Esophagus muscularis mucosa (tissue), 4 donors: ENCODE data around the gene SERPINA10. TPM values are rescaled to one million over a fixed set of nuclear protein-coding genes. Genes with fewer than 3 reads are reported as not detected.
"Not testable (repeated sequence)": the region's sequence is repeated elsewhere in the genome, so short reads cannot be mapped to it uniquely, and the experiment has no call there.

Experiments
- DNase-seq: peaks from one replicate; pipeline ENCODE4 v3.0.0-alpha.2; 2017; ENCODE audit errors: extremely low spot score
- H3K27ac ChIP-seq, 4 donors: fragments of 200-600 bp; sonication (generic); replicated peaks in 1 of 4; 1 replicate in 3 of 4; 2 replicates in 1 of 4; pipeline ENCODE4 v1.5.1; 2016 to 2019; ENCODE audit warnings: mild to moderate bottlenecking in 1 of 4
- H3K27me3 ChIP-seq, 4 donors: fragments of 200-600 bp; sonication (generic); one replicate each; pipeline versions ENCODE4 v1.5.1 to v1.6.0; 2016 to 2019
- H3K36me3 ChIP-seq, 4 donors: fragments of 200-600 bp; sonication (generic); one replicate each; pipeline ENCODE4 v1.5.1; 2016 to 2019
- H3K4me1 ChIP-seq, 4 donors: fragments of 200-600 bp; sonication (generic); one replicate each; pipeline ENCODE4 v1.5.1; 2016 to 2019
- H3K4me3 ChIP-seq, 4 donors: fragments of 200-600 bp; sonication (generic); 1 replicate in 2 of 4; 2 replicates in 2 of 4; pipeline ENCODE4 v1.5.1; 2016 to 2019; ENCODE audit warnings: mild to moderate bottlenecking in 4 of 4, moderate library complexity in 1 of 4
- H3K9me3 ChIP-seq, 4 donors: fragments of 200-600 bp; sonication (generic); 1 replicate in 3 of 4; 2 replicates in 1 of 4; pipeline ENCODE4 v1.5.1; 2016 to 2019
- EP300 ChIP-seq: sonication (generic); formaldehyde crosslinking; IDR thresholded peaks from one replicate; pipeline ENCODE4 v1.6.1; 2017; ENCODE audit warnings: antibody characterized with exemption
- POLR2A ChIP-seq: fragments of 450-650 bp; IDR thresholded peaks from one replicate; pipeline ENCODE4 v1.6.1; 2017; ENCODE audit warnings: antibody characterized with exemption, moderate library complexity, mild to moderate bottlenecking, low read depth
- POLR2AphosphoS5 ChIP-seq, 2 donors: sonication (generic); formaldehyde crosslinking; IDR thresholded peaks; one replicate each; pipeline ENCODE4 v1.6.1; 2017; ENCODE audit warnings: antibody characterized with exemption in 2 of 2
- WGBS: methylation state at CpG from one replicate; pipeline ENCODE4 v1.1.5; 2018; 5-methylcytosine and 5-hydroxymethylcytosine counted together
- intact Hi-C: fragments of 100-400 bp; cut with DNase I; formaldehyde crosslinking; loops from one replicate; pipeline ENCODE4 v1.15.1; 2023
- total RNA-seq, 4 donors: library from RNA; depleted of rRNA; stranded (reverse); fragments of >200 nt; gene quantifications; one replicate each; pipeline versions ENCODE4 v1.1.0 to v1.2.1, GENCODE V29; 2016
- TF ChIP-seq, protein P1 (sequence below), 3 experiments: fragments of 200-600 bp in 2 of 3; fragments of 450-650 bp in 1 of 3; sonication (generic) in 2 of 3; IDR thresholded peaks; one replicate each; pipeline ENCODE4 v1.5.1; 2017 to 2019; ENCODE audit warnings: antibody characterized with exemption in 3 of 3, mild to moderate bottlenecking in 2 of 3, moderate library complexity in 1 of 3

The SERPINA10 gene
- total RNA-seq, 4 donors from 2014 or later, result not detected

GRCh38 chr14:94284221-94284620, 8.8 kb downstream of the SERPINA10 start:
- no peaks in the 10 kb centered on the region for H3K36me3 ChIP-seq
- WGBS, result 95% methylated on average over 2 of the region's 2 CpGs
- H3K4me1 ChIP-seq, result no peaks in the 10 kb centered on the region
- TF ChIP-seq EP300 (no peak), POLR2AphosphoS5 (IDR thresholded peaks at IDR 0.05) (no peak), POLR2A (no peak)
- TF ChIP-seq, protein P1, sequence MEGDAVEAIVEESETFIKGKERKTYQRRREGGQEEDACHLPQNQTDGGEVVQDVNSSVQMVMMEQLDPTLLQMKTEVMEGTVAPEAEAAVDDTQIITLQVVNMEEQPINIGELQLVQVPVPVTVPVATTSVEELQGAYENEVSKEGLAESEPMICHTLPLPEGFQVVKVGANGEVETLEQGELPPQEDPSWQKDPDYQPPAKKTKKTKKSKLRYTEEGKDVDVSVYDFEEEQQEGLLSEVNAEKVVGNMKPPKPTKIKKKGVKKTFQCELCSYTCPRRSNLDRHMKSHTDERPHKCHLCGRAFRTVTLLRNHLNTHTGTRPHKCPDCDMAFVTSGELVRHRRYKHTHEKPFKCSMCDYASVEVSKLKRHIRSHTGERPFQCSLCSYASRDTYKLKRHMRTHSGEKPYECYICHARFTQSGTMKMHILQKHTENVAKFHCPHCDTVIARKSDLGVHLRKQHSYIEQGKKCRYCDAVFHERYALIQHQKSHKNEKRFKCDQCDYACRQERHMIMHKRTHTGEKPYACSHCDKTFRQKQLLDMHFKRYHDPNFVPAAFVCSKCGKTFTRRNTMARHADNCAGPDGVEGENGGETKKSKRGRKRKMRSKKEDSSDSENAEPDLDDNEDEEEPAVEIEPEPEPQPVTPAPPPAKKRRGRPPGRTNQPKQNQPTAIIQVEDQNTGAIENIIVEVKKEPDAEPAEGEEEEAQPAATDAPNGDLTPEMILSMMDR (IDR thresholded peaks at IDR 0.05), result no peak
- intact Hi-C loops, result no loop called here
- no peaks in the 10 kb centered on the region for H3K9me3 ChIP-seq
- H3K27me3 ChIP-seq, result no peaks in the 10 kb centered on the region
- DNase-seq, result no peak
- H3K4me3 ChIP-seq, result no peak overlapping the region
- no peak overlapping the region for H3K27ac ChIP-seq

GRCh38 chr14:94282991-94283723, 9.9 kb downstream of the SERPINA10 start:
- H3K36me3 ChIP-seq, result no peaks in the 10 kb centered on the region
- H3K27me3 ChIP-seq, result no peaks in the 10 kb centered on the region
- no peak for DNase-seq
- H3K27ac ChIP-seq, result no peak overlapping the region
- TF ChIP-seq POLR2A, result no peak
- no peak for TF ChIP-seq POLR2AphosphoS5 (IDR thresholded peaks at IDR 0.05)
- no peak for TF ChIP-seq EP300
- TF ChIP-seq, protein P1 (IDR thresholded peaks at IDR 0.05), result no peak
- no peak overlapping the region for H3K4me3 ChIP-seq
- intact Hi-C loops, result no loop called here
- 88% methylated on average over 2 of the region's 2 CpGs for whole genome bisulfite sequencing
- no peaks in the 10 kb centered on the region for H3K9me3 ChIP-seq
- no peaks in the 10 kb centered on the region for H3K4me1 ChIP-seq

DNA sequence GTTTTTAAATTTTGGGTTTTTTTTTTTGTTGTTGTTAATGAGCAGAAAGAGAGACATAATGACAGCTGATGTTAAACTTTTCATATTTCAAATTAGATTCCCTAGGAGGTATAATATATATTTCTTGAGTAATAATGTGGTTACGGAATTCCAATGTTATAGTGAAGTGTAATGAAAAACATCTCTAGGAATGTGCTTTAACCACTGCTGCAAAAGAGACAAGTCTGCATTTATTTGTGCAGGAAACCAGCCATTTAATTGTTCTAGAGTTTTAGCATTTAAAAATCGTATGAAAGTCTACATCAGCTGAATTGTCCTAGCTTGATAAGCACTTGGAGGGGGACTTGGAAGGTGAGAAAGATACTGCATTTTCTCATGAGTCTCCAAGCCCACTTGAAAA, 14.3 kb downstream of the SERPINA10 start:
- no peak overlapping the region for H3K4me3 ChIP-seq
- no peaks in the 10 kb centered on the region for H3K4me1 ChIP-seq
- no peaks in the 10 kb centered on the region for H3K36me3 ChIP-seq
- no peak overlapping the region for H3K27ac ChIP-seq
- no peak for DNase-seq
- intact Hi-C loops, result no loop called here
- TF ChIP-seq POLR2A, result no peak
- no peak for TF ChIP-seq POLR2AphosphoS5 (IDR thresholded peaks at IDR 0.05)
- TF ChIP-seq EP300, result no peak
- TF ChIP-seq, protein P1 (IDR thresholded peaks at IDR 0.05), result no peak
- WGBS, result 74% methylated on average over 2 of the region's 2 CpGs
- H3K9me3 ChIP-seq, result no peaks in the 10 kb centered on the region
- no peaks in the 10 kb centered on the region for H3K27me3 ChIP-seq

DNA sequence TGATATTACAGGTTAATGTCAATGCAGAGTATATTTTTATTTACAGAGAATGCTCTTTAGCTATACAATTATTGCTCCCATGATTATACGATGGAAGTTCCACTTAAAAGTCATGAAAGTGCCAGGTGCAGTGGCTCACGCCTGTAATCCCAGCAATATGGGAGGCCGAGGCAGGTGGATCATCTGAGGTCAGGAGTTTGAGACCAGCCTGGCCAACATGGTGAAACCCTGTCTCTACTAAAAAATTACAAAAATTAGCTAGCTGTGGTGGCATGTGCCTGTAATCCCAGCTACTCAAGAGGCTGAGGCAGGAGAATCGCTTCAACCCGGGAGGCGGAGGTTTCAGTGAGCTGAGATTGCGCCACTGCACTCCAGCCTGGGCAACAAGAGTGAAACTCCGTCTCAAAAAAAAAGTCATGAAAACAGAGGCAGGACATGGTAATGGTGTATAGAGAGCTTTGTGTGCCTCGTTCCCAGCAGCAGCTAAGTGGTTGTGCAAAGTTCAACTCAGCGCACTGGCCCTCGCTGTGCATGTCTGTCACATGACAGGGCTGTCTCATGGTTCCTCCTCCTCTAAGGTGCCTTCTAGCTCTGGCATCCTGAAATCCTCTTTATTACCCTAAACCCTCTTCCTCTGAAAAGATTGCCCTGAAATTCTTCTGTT, 16.0 kb downstream of the SERPINA10 start:
- H3K36me3 ChIP-seq, H3K27ac ChIP-seq, H3K27me3 ChIP-seq, H3K4me3 ChIP-seq, H3K9me3 ChIP-seq, H3K4me1 ChIP-seq, intact Hi-C loops, DNase-seq: not testable (repeated sequence)
- WGBS, result 84% methylated on average over 11 of the region's 11 CpGs

DNA sequence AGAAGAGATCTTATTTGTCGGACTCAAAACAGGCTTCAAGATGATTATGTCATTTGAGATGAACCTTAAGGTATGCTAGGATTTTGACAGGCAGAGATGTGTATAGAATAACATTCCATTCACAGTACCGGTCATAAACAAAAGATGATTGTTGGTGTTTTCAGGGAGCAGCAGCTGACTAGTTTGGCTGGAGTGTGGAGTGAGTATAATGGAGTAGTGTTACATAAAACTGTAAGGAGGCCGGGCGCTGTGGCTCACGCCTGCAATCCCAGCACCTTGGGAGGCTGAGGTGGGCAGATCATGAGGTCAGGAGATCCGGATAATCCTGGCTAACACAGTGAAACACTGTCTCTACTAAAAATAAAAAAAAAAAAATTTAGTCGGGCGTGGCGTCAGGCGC, 23.9 kb downstream of the SERPINA10 start:
- no peaks in the 10 kb centered on the region for H3K27me3 ChIP-seq
- no peak overlapping the region for H3K4me3 ChIP-seq
- intact Hi-C loops, result no loop called here
- TF ChIP-seq, protein P1 (IDR thresholded peaks at IDR 0.05), result no peak
- TF ChIP-seq EP300 (no peak), POLR2AphosphoS5 (IDR thresholded peaks at IDR 0.05) (no peak), POLR2A (no peak)
- H3K9me3 ChIP-seq, result no peaks in the 10 kb centered on the region
- H3K4me1 ChIP-seq, result no peaks in the 10 kb centered on the region
- no peak for DNase-seq
- H3K27ac ChIP-seq, result no peak overlapping the region
- H3K36me3 ChIP-seq, result no peaks in the 10 kb centered on the region
- WGBS, result 67% methylated on average over 10 of the region's 10 CpGs

DNA sequence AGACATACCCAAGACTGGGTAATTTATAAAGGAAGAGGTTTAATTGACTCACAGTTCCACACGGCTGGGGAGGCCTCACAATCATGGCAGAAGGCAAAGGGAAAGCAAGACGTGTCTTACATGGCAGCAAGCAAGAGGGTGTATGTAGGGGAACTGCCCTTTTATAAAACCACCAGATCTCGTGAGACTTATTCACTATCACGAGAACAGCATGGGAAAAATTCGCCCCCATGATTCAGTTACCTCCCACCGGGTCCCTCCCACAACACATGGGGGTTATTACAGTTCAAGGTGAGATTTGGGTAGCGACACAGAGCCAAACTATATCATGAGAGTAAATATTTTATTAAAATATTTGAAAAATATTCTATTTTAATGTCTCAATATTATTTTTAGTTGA, 24.5 kb downstream of the SERPINA10 start:
- 69% methylated on average over 7 of the region's 7 CpGs for WGBS
- intact Hi-C loops, H3K4me3 ChIP-seq, H3K4me1 ChIP-seq, H3K9me3 ChIP-seq, H3K36me3 ChIP-seq, H3K27me3 ChIP-seq, H3K27ac ChIP-seq, DNase-seq: not testable (repeated sequence)
